ENCODE measurements around the gene ATP6V1G2. TPM values are rescaled to one million over a fixed set of nuclear protein-coding genes. Genes with fewer than 3 reads are reported as not detected.

Gene ATP6V1G2
- total RNA-seq, 4 donors from 2014 or later: 1.2 to 1.6 TPM; not detected in 2

GRCh38 chr6:31578184-31579118 lies 32.0 kb upstream of the ATP6V1G2 start:
- intact Hi-C loops (cut with DNase I; ENCODE audit: low total_unique reads): no loop called here

GRCh38 chr6:31577579-31577966 lies 31.2 kb upstream of the ATP6V1G2 start:
- peaks cover 0 to 5% of the 10 kb centered on the region in 2 donors for H3K4me1 ChIP-seq
- DNase-seq: no peak
- H3K27ac ChIP-seq: no peak overlapping the region
- intact Hi-C loops (cut with DNase I; ENCODE audit: low total_unique reads): no loop called here
- H3K4me3 ChIP-seq: no peak overlapping the region
- no peaks in the 10 kb centered on the region for H3K27me3 ChIP-seq
- H3K9me3 ChIP-seq: no peaks in the 10 kb centered on the region
- TF ChIP-seq POLR2A (IDR thresholded peaks at IDR 0.05): no peak
- no peaks in the 10 kb centered on the region for H3K36me3 ChIP-seq

More at GRCh38 chr6:31578184-31579118, 32.0 kb upstream of the ATP6V1G2 start:
- TF ChIP-seq CTCF (IDR thresholded peaks at IDR 0.05): no peak
- no peak for TF ChIP-seq POLR2A (IDR thresholded peaks at IDR 0.05)
- no peak overlapping the region for H3K27ac ChIP-seq
- no peaks in the 10 kb centered on the region for H3K36me3 ChIP-seq
- H3K4me1 ChIP-seq: peaks cover 0 to 5% of the 10 kb centered on the region in 2 donors
- no peaks in the 10 kb centered on the region for H3K27me3 ChIP-seq
- no peaks in the 10 kb centered on the region for H3K9me3 ChIP-seq
- H3K4me3 ChIP-seq: no peak overlapping the region
- no peak for DNase-seq

GRCh38 chr6:31576897-31577578 lies 30.6 kb upstream of the ATP6V1G2 start:
- H3K27me3 ChIP-seq: no peaks in the 10 kb centered on the region
- no peaks in the 10 kb centered on the region for H3K9me3 ChIP-seq
- H3K36me3 ChIP-seq: no peaks in the 10 kb centered on the region
- H3K4me3 ChIP-seq: no peak overlapping the region
- intact Hi-C loops (cut with DNase I; ENCODE audit: low total_unique reads): no loop called here
- no peak for DNase-seq
- H3K27ac ChIP-seq: no peak overlapping the region
- peaks cover 0 to 5% of the 10 kb centered on the region in 2 donors for H3K4me1 ChIP-seq
- no peak for TF ChIP-seq POLR2A (IDR thresholded peaks at IDR 0.05)
- TF ChIP-seq CTCF (IDR thresholded peaks at IDR 0.05): no peak

GRCh38 chr6:31575952-31576685 lies 29.7 kb upstream of the ATP6V1G2 start:
- H3K4me1 ChIP-seq: peaks cover 0 to 5% of the 10 kb centered on the region in 2 donors
- TF ChIP-seq POLR2A (IDR thresholded peaks at IDR 0.05) (no peak), CTCF (IDR thresholded peaks at IDR 0.05) (no peak)
- H3K27ac ChIP-seq: peak overlapping the region in 1 of 2 donors; percentile 50
- H3K36me3 ChIP-seq: no peaks in the 10 kb centered on the region
- no peaks in the 10 kb centered on the region for H3K9me3 ChIP-seq
- peak overlapping the region in 1 of 2 donors; percentile 7 for H3K4me3 ChIP-seq
- no peak for DNase-seq
- intact Hi-C loops (cut with DNase I; ENCODE audit: low total_unique reads): no loop called here
- H3K27me3 ChIP-seq: no peaks in the 10 kb centered on the region

- TF ChIP-seq POLR2A (IDR thresholded peaks at IDR 0.05) (no peak), CTCF (IDR thresholded peaks at IDR 0.05) (no peak)
- Histone ChIP-seq H3K36me3 (no peaks in the 10 kb centered on the region), H3K4me1 (peaks cover 0 to 2% of the 10 kb centered on the region in 2 donors), H3K27ac (peak within 1 kb of the TSS; percentile 7 to 50), H3K9me3 (no peaks in the 10 kb centered on the region), H3K4me3 (peak within 1 kb of the TSS in 1 of 2 donors; percentile 7), H3K27me3 (no peaks in the 10 kb centered on the region)
- DNase-seq: peak; percentile 36 to 61
- intact Hi-C loops (cut with DNase I; ENCODE audit: low total_unique reads): no loop called here
Measured at GRCh38 chr6:31575335-31575901, 29.0 kb upstream of the ATP6V1G2 start, which contains the start of gene TNF. Gene TNF (plus strand): TSS chr6:31575565. CDS start chr6:31575742, 177 bp downstream.

Data from uterus (tissue), 4 donors.